Naive B cell (primary cell): Measurements from ENCODE around the gene EPG5. TPM values are rescaled to one million over a fixed set of nuclear protein-coding genes. Genes with fewer than 3 reads are reported as not detected.

Experiments
- ATAC-seq, 2 donors: fragments of 150-1000 bp; cut with Tn5 transposase; 2 replicates each; pipeline ENCODE4 v1.10.0; 2021; ENCODE audit warnings: low read depth in 2 of 2, mild to moderate bottlenecking in 2 of 2, moderate library complexity in 2 of 2
- DNase-seq: peaks from one replicate; pipeline ENCODE4 v3.0.0; 2022
- H3K27ac Mint-ChIP-seq, 6 donors: one replicate each; pipeline ENCODE4 v1.8.0; 2020 to 2022; ENCODE audit warnings: mild to moderate bottlenecking in 6 of 6, mixed read lengths in 6 of 6, moderate library complexity in 5 of 6, inconsistent platforms in 2 of 6
- H3K27me3 Mint-ChIP-seq, 3 donors: one replicate each; pipeline ENCODE4 v1.8.0; 2021 to 2022; ENCODE audit warnings: mixed read lengths in 3 of 3, mild to moderate bottlenecking in 1 of 3
- H3K36me3 Mint-ChIP-seq, 2 donors: one replicate each; pipeline ENCODE4 v1.8.0; 2020 to 2022; ENCODE audit warnings: mixed read lengths in 2 of 2, inconsistent platforms in 1 of 2, mild to moderate bottlenecking in 1 of 2
- H3K4me1 Mint-ChIP-seq, 3 donors: one replicate each; pipeline ENCODE4 v1.8.0; 2020 to 2022; ENCODE audit warnings: mixed read lengths in 3 of 3, inconsistent platforms in 1 of 3, mild to moderate bottlenecking in 1 of 3, moderate library complexity in 1 of 3
- H3K4me3 Mint-ChIP-seq, 8 donors: one replicate each; pipeline ENCODE4 v1.8.0; 2020 to 2022; ENCODE audit warnings: mild to moderate bottlenecking in 8 of 8, mixed read lengths in 8 of 8, moderate library complexity in 8 of 8, inconsistent platforms in 2 of 8
- H3K9me3 Mint-ChIP-seq, 7 donors: one replicate each; pipeline ENCODE4 v1.8.0; 2020 to 2022; ENCODE audit warnings: mixed read lengths in 7 of 7, mild to moderate bottlenecking in 5 of 7, inconsistent platforms in 2 of 7, moderate library complexity in 1 of 7
- polyA plus RNA-seq, 6 donors: library from polyadenylated mRNA; unstranded; fragments of 300-500 nt; fragmentation: Illumina TruSeq; gene quantifications; one replicate each; pipeline ENCODE4 v1.2.3, GENCODE V29; 2021; ENCODE audit warnings: low read depth in 6 of 6

The EPG5 gene
- polyA plus RNA-seq, 6 donors from 2014 or later, result 3.4 to 6.9 (median 5.4) TPM

DNA sequence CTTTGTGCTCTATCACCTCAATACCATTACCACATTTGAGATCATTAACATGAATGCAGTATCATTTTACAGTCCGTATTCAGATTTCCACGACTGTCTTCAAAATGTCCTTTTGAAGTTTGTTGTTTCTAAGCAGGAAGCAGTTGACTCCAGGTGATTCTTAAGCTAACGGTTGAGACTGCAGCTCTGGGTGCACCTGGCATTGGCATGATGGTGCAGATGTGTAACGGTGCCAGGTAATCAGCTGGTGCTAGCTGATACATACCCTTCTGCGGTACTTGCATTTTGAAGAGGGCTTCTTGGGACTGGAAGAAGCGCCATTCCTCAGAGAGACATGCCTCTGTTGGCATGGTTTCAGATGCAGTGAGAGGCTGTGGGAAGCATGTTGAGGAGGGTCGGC lies 122.2 kb downstream of the EPG5 start:
- H3K4me1 Mint-ChIP-seq, result peaks cover 0 to under 1% (median 0%) of the 10 kb centered on the region in 3 donors
- H3K9me3 Mint-ChIP-seq, result no peaks in the 10 kb centered on the region
- no peak for DNase-seq
- peaks cover 0 to 5% of the 10 kb centered on the region in 2 donors for H3K36me3 Mint-ChIP-seq
- H3K27ac Mint-ChIP-seq, result no peak overlapping the region
- H3K4me3 Mint-ChIP-seq, result no peak overlapping the region
- ATAC-seq, result no peak
- peaks cover 10 to 17% (median 15%) of the 10 kb centered on the region in 3 donors for H3K27me3 Mint-ChIP-seq

- DNase-seq (no peak), ATAC-seq (no peak)
- Mint-ChIP-seq H3K27ac (no peak overlapping the region), H3K4me3 (no peak overlapping the region), H3K4me1 (peaks cover 0 to 11% (median 7%) of the 10 kb centered on the region in 3 donors), H3K27me3 (peaks cover 25 to 36% (median 30%) of the 10 kb centered on the region in 3 donors), H3K36me3 (peaks cover 0 to 5% of the 10 kb centered on the region in 2 donors), H3K9me3 (no peaks in the 10 kb centered on the region)
Observed at GRCh38 chr18:45843019-45843418, 124.1 kb downstream of the EPG5 start.

GRCh38 chr18:45841765-45842442 lies 125.2 kb downstream of the EPG5 start:
- peak overlapping the region in 1 of 8 donors; percentile 74 for H3K4me3 Mint-ChIP-seq
- peaks cover 28 to 41% (median 35%) of the 10 kb centered on the region in 3 donors for H3K27me3 Mint-ChIP-seq
- ATAC-seq (no peak), DNase-seq (no peak)
- peak overlapping the region in 2 of 6 donors; percentile 65 to 66 for H3K27ac Mint-ChIP-seq
- H3K9me3 Mint-ChIP-seq, result no peaks in the 10 kb centered on the region
- peaks cover 0 to 13% (median 9%) of the 10 kb centered on the region in 3 donors for H3K4me1 Mint-ChIP-seq
- H3K36me3 Mint-ChIP-seq, result peaks cover 2 to 5% of the 10 kb centered on the region in 2 donors

GRCh38 chr18:45841060-45841764 lies 125.9 kb downstream of the EPG5 start:
- Mint-ChIP-seq H3K27ac (peak overlapping the region in 1 of 6 donors; percentile 76), H3K4me3 (peak overlapping the region in 1 of 8 donors; percentile 74), H3K36me3 (peaks cover 5% of the 10 kb centered on the region in 2 donors), H3K4me1 (peaks cover 0 to 15% (median 9%) of the 10 kb centered on the region in 3 donors), H3K9me3 (no peaks in the 10 kb centered on the region), H3K27me3 (peaks cover 35 to 48% (median 42%) of the 10 kb centered on the region in 3 donors)
- DNase-seq (no peak), ATAC-seq (no peak)

DNA sequence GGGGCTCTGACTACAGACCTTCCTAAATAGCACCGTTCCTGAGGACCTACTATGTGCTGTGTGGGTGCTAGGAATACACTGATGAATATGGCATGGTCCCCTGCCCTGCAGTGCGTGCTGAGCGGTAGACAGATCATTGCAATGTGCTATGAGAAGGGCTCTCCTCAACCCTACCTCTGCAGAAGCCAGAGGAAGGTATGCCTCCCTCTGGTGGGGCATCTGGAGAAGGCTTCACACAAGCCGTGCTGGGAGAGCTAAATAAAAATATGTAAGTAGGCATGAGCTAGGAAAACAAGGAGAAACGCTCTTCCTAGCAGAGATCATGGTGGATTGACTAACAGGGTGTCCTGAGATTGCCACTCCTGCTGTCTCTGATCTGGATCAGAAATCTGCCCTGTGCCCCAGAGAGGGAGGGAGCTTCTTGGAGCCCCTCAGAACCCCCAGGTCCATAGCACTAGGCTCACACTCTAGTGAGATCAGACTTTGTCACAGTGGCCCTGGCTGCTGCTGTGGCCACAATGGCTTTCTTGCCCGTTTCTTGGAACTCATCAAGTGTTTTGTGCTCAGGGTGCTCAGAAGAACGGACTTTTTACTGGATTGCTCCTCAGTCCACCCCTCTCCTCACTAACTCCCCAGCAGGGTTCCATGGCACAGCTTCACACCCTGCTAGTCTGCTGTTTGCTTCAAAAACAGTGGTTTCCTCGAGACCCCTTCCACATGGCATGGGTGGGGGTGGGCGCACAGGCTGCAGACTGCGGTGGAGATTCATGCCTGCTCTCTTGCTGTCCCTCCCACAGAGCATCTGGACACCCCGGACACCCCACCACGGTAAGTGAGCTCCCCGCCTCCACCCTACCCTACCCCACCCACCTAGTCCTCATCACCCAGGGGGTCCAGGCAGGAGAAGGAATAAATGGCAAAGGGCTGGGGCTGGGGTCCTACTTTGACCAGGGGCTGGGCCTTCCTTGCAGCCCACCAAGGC lies 127.4 kb downstream of the EPG5 start:
- H3K27ac Mint-ChIP-seq, result peak overlapping the region in 1 of 6 donors; percentile 20
- peak in 1 of 2 donors; percentile 20 for ATAC-seq
- H3K27me3 Mint-ChIP-seq, result peaks cover 50 to 63% (median 57%) of the 10 kb centered on the region in 3 donors
- peaks cover 10 to 14% of the 10 kb centered on the region in 2 donors for H3K36me3 Mint-ChIP-seq
- peaks cover 0 to 15% (median 13%) of the 10 kb centered on the region in 3 donors for H3K4me1 Mint-ChIP-seq
- peak overlapping the region in 2 of 8 donors; percentile 4 to 55 for H3K4me3 Mint-ChIP-seq
- no peaks in the 10 kb centered on the region for H3K9me3 Mint-ChIP-seq
- no peak for DNase-seq

DNA sequence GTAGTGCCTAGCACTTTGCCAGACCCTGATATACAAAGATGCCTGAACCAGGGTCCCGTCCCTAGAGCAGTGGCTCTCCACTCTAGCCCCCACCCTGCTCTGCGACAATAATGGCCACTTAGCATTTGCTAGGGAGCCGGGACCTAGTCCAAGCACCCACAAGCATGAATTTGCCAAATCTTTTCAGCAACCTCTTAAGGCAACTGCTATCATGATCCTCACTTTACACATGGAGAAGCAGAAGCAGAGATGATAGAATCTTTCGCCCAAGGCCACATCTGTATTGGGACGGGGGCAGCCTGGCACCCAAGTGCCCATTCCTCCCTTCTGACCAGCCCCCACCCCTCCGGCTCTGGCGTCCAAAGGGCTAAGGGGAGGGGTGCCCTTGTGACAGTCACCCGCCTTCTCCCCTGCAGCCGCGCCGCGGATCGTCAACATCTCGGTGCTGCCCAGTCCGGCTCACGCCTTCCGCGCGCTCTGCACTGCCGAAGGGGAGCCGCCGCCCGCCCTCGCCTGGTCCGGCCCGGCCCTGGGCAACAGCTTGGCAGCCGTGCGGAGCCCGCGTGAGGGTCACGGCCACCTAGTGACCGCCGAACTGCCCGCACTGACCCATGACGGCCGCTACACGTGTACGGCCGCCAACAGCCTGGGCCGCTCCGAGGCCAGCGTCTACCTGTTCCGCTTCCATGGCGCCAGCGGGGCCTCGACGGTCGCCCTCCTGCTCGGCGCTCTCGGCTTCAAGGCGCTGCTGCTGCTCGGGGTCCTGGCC lies 128.6 kb downstream of the EPG5 start:
- no peak for ATAC-seq
- H3K4me3 Mint-ChIP-seq, result peak overlapping the region in 6 of 8 donors; percentile 16 to 81 (median 54)
- H3K36me3 Mint-ChIP-seq, result peaks cover 10 to 14% of the 10 kb centered on the region in 2 donors
- peaks cover 59 to 75% (median 65%) of the 10 kb centered on the region in 3 donors for H3K27me3 Mint-ChIP-seq
- DNase-seq, result no peak
- H3K4me1 Mint-ChIP-seq, result peaks cover 0 to 15% (median 13%) of the 10 kb centered on the region in 3 donors
- peak overlapping the region in 1 of 6 donors; percentile 7 for H3K27ac Mint-ChIP-seq
- no peaks in the 10 kb centered on the region for H3K9me3 Mint-ChIP-seq

- Mint-ChIP-seq H3K27ac (no peak overlapping the region), H3K4me3 (peak overlapping the region in 3 of 8 donors; percentile 33 to 81 (median 52)), H3K27me3 (peaks cover 60 to 79% (median 72%) of the 10 kb centered on the region in 3 donors), H3K36me3 (peaks cover 10 to 14% of the 10 kb centered on the region in 2 donors), H3K9me3 (no peaks in the 10 kb centered on the region), H3K4me1 (peaks cover 0 to 15% (median 13%) of the 10 kb centered on the region in 3 donors)
- ATAC-seq (peak; percentile 59 to 69), DNase-seq (no peak)
Observed at GRCh38 chr18:45837283-45838070, 129.7 kb downstream of the EPG5 start.

- H3K27me3 Mint-ChIP-seq, result peaks cover 64 to 88% (median 79%) of the 10 kb centered on the region in 3 donors
- DNase-seq (no peak), ATAC-seq (no peak)
- peaks cover 10 to 14% of the 10 kb centered on the region in 2 donors for H3K36me3 Mint-ChIP-seq
- H3K4me3 Mint-ChIP-seq, result peak overlapping the region in 6 of 8 donors; percentile 30 to 77 (median 52)
- no peak overlapping the region for H3K27ac Mint-ChIP-seq
- H3K9me3 Mint-ChIP-seq, result no peaks in the 10 kb centered on the region
- H3K4me1 Mint-ChIP-seq, result peaks cover 0 to 15% (median 13%) of the 10 kb centered on the region in 3 donors
Observed at GRCh38 chr18:45836242-45837205, 130.6 kb downstream of the EPG5 start.

- DNase-seq, result no peak
- H3K4me3 Mint-ChIP-seq, result no peak overlapping the region
- H3K9me3 Mint-ChIP-seq, result no peaks in the 10 kb centered on the region
- no peak overlapping the region for H3K27ac Mint-ChIP-seq
- H3K4me1 Mint-ChIP-seq, result peaks cover 0 to 15% (median 13%) of the 10 kb centered on the region in 3 donors
- peaks cover 60 to 81% (median 74%) of the 10 kb centered on the region in 3 donors for H3K27me3 Mint-ChIP-seq
- peaks cover 5 to 14% of the 10 kb centered on the region in 2 donors for H3K36me3 Mint-ChIP-seq
- no peak for ATAC-seq
Observed at GRCh38 chr18:45835057-45835636, 132.0 kb downstream of the EPG5 start.

- no peaks in the 10 kb centered on the region for H3K9me3 Mint-ChIP-seq
Observed at GRCh38 chr18:45834306-45834705, 132.8 kb downstream of the EPG5 start.

More at GRCh38 chr18:45834306-45834705, 132.8 kb downstream of the EPG5 start:
- H3K27ac Mint-ChIP-seq, result no peak overlapping the region
- H3K27me3 Mint-ChIP-seq, result peaks cover 53 to 80% (median 74%) of the 10 kb centered on the region in 3 donors
- H3K4me1 Mint-ChIP-seq, result peaks cover 7 to 15% (median 11%) of the 10 kb centered on the region in 3 donors
- H3K4me3 Mint-ChIP-seq, result no peak overlapping the region
- ATAC-seq (no peak), DNase-seq (no peak)
- peaks cover 5 to 14% of the 10 kb centered on the region in 2 donors for H3K36me3 Mint-ChIP-seq
